Measurements from ENCODE around the gene TMEM163.
"Not testable (repeated sequence)": the region's sequence is repeated elsewhere in the genome, so short reads cannot be mapped to it uniquely, and the experiment has no call there.

Gene TMEM163

DNA sequence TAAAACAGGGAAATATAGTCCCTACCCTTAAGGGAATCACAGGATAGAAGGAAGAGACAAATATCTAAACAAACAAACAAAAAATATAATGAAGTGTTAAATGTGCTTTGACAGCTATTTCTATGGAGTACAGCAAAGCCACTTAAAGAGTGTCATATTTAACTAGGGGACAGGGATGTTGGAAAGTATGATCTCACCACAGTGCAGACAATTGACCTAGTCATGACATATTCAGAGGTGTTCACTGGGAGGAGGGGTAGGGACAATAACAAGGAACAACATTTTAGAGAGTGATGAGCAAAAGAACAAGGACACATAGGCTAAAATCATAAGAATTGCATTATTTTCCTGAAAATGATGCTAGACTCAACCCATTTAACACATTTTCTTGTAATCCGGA is 107.5 kb downstream of the TMEM163 start:
- TF ChIP-seq POLR2A (IDR thresholded peaks at IDR 0.05; ENCODE audit: low read depth, low read length) = no peak
- FAIRE-seq (no peak), DNase-seq (ENCODE audit: insufficient read length, low spot score) (no peak)

DNA sequence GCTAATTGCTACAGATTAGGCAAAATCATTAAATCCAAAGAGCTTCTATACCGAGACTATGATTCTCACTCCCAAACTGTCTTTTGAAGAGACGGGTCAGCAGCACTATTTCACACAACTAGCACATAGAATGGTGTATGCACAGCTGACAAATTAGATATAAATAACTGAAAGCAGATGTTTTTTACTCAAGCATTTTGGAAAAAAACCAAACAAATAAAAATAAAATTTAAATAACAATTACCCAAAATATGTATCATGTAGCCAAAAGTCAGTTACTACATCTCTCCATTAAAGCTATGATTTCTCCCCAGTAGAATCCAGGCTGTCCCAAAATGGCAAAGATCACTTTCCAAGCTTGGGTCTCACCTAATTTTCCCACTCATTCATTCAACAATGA is 107.9 kb downstream of the TMEM163 start:
- no peak for TF ChIP-seq POLR2A (IDR thresholded peaks at IDR 0.05; ENCODE audit: low read depth, low read length)
- FAIRE-seq = no peak
- no peak for DNase-seq (ENCODE audit: insufficient read length, low spot score)

DNA sequence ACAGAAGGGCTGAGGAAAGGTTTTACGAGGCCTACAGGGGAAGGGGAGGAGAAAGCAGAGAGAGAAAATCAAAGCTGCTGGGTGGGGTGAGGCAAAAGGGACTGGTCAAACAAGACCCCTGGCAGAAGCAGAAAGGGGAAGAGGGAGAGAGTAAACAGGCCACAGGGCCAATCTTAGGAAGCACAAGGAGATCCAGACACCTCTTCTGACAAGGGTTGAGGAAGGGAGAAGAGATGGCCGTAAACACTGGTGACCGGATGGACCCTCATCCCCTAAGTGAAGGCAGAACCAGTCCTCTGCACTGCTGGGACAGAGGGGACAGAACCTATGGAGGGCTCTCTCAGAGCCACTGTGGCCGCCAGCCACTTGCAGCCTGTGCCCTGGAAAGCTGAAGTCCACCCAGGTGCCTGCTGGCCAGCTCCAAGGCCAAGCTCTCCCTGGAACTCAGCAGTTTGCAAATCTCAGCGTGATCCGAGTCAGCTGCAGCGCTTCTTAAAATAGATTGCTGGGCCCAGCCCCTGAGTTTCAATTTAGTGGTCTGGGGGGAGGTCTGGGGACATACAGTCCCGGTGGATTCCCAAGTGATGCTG is 108.8 kb downstream of the TMEM163 start:
- FAIRE-seq = no peak
- DNase-seq (ENCODE audit: insufficient read length, low spot score) = no peak

DNA sequence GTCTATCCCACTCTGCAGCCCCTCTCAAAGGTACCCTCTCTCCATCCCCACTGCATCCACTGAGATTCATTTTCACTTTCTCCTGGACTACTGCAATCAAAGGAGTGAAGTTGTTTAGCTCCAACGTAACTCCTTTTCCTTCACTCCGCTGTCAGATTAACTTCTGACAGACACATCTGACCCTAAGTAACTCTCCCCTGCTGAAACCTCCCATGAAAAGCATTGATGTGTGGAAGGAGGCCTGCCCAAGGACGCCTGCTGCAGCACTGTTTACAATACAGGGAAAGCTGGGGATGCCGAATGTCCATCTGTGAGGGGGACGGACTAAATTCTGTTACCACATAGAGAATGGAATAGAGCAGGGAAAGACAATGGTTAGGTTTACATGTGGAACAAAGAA is 114.8 kb downstream of the TMEM163 start:
- FAIRE-seq = no peak
- no peak for DNase-seq (ENCODE audit: insufficient read length, low spot score)
- no peak for TF ChIP-seq POLR2A (IDR thresholded peaks at IDR 0.05; ENCODE audit: low read depth, low read length)

More for the DNA sequence above, 108.8 kb downstream of the TMEM163 start:
- TF ChIP-seq POLR2A (IDR thresholded peaks at IDR 0.05; ENCODE audit: low read depth, low read length) = no peak

DNA sequence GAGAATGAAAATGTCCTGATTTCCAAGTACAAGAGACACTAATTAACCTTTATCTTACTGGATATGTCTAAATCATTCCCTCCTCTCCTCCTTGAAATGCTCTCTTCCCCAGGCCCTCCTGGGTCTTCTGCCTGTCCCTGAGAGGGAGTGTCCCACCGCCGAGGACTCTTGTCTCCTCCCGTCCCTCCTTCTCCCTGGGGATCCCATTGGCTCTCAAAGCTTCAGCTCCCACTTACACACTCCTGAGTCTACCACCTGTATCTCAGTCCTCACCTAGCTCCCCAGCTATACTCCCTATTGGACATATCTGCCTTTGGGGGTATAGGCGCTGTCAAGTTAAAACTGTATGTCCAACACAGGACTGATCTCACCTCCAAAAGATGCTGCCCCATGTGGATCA is 116.1 kb downstream of the TMEM163 start:
- DNase-seq (ENCODE audit: insufficient read length, low spot score) (no peak), FAIRE-seq (no peak)
- no peak for TF ChIP-seq POLR2A (IDR thresholded peaks at IDR 0.05; ENCODE audit: low read depth, low read length)

DNA sequence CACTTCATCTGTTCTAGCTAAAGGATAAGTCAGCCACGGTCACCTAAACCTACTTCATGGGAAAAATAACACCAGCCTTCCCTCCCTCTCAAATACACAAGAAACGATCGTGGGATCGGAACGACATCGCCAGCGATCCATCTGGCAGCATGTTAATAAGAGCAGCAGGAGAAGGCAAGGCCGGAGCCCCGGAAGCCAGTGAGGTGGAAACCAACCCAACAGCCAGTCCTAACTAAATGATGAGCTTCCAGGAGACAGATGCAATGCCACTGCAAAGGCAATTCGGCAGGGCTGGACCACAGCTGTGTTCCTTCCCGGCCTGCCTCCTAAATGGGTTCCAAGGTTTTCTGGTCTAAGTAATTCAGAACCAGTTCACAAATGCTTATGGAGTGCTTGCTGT is 117.5 kb downstream of the TMEM163 start:
- TF ChIP-seq POLR2A (IDR thresholded peaks at IDR 0.05; ENCODE audit: low read depth, low read length) = no peak
- FAIRE-seq = no peak
- no peak for DNase-seq (ENCODE audit: insufficient read length, low spot score)

- no peak for TF ChIP-seq POLR2A (IDR thresholded peaks at IDR 0.05; ENCODE audit: low read depth, low read length)
- DNase-seq (ENCODE audit: insufficient read length, low spot score) = no peak
- no peak for FAIRE-seq
Observed at GRCh38 chr2:134600208-134600607, 118.6 kb downstream of the TMEM163 start.

DNA sequence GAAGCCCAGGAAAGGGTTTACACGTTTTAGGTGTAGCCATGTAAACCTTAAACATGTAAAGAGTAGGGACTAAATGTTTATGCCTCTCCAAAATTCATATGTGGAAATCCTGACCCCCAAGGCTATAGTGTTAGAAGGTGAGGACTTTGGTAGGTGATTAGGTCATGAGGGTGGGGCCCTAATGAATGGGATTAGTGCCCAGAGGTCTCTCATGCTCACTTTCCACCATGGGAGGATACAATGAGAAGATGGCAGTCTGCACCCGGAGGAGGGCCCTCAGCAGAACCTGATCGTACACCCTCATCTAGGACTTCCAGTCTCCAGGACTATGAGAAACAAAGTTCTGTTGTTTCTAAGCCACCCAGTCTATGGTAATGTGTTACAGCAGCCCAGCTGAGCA is 119.6 kb downstream of the TMEM163 start:
- no peak for TF ChIP-seq POLR2A (IDR thresholded peaks at IDR 0.05; ENCODE audit: low read depth, low read length)
- no peak for FAIRE-seq
- no peak for DNase-seq (ENCODE audit: insufficient read length, low spot score)

GRCh38 chr2:134594399-134594798 is 124.4 kb downstream of the TMEM163 start:
- FAIRE-seq = no peak
- DNase-seq (ENCODE audit: insufficient read length, low spot score) = no peak
- TF ChIP-seq POLR2A (IDR thresholded peaks at IDR 0.05; ENCODE audit: low read depth, low read length) = no peak

- FAIRE-seq = no peak
- no peak for DNase-seq (ENCODE audit: insufficient read length, low spot score)
Observed at GRCh38 chr2:134593519-134593918, 125.3 kb downstream of the TMEM163 start.

GRCh38 chr2:134592377-134592776 is 126.4 kb downstream of the TMEM163 start:
- TF ChIP-seq POLR2A (IDR thresholded peaks at IDR 0.05; ENCODE audit: low read depth, low read length) = no peak

More at GRCh38 chr2:134593519-134593918, 125.3 kb downstream of the TMEM163 start:
- no peak for TF ChIP-seq POLR2A (IDR thresholded peaks at IDR 0.05; ENCODE audit: low read depth, low read length)

DNA sequence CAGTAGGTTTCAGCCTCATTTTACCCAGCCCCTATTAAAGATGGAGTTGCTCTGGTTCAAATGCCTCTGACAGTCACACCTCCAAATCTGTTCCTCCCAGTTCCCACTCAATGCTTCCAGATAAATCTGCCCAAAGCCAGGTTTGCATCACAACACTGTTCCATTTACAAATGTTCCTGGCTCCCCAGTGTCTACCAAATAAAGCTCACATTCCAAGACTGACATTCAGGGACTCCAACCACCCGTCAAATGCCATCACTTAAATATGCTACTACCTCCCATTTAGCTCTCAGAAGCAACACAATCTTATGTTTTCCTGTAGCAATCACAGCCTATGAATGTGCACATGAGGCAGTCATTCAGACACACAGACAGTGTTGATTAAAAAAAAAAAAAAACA is 127.3 kb downstream of the TMEM163 start:
- no peak for FAIRE-seq
- no peak for TF ChIP-seq POLR2A (IDR thresholded peaks at IDR 0.05; ENCODE audit: low read depth, low read length)
- DNase-seq (ENCODE audit: insufficient read length, low spot score) = no peak

More at GRCh38 chr2:134592377-134592776, 126.4 kb downstream of the TMEM163 start:
- FAIRE-seq (no peak), DNase-seq (ENCODE audit: insufficient read length, low spot score) (no peak)

GRCh38 chr2:134590679-134591078 is 128.1 kb downstream of the TMEM163 start:
- DNase-seq (ENCODE audit: insufficient read length, low spot score) (no peak), FAIRE-seq (no peak)
- TF ChIP-seq POLR2A (IDR thresholded peaks at IDR 0.05; ENCODE audit: low read depth, low read length) = no peak

DNA sequence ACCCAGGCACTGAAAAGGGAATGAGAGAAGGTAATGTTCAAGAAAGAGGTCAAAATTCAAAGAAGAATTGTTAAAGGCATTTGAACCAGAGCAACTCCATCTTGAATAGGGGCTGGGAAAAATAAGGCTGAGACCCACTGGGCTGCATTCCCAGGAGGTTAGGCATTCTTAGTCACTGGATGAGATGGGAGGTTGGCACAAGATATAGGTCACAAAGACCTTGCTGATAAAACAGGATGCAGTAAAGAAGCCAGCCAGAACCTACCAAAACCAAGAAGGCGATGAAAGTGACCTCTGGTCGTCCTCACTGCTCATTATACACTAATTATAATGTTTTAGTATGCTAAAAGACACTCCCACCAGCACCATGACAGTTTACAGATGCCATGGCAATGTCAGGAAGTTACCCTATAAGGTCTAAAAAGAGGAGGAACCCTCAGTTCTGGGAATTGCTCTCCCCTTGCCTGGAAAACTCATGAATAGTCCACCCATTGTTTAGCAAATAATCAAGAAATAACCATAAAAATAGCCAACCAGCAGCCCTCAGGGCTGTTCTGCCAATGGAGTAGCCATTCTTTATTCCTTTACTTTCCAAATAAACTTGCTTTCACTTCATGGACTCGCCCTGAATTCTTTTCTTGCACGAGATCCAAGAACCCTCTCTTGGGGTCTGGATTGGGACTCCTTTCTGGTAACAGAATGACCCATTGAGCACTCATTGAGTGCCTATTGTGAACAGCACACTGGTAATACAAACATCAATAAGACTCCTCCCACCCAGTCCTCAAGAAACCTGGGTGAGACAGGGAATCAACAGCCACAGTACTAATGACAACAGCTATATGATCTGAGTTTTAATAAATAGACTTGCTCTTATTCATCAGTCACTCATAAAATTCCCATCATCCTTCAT is 129.4 kb downstream of the TMEM163 start:
- DNase-seq (ENCODE audit: insufficient read length, low spot score); FAIRE-seq: not testable (repeated sequence)

GRCh38 chr2:134588556-134588955 is 130.2 kb downstream of the TMEM163 start:
- TF ChIP-seq POLR2A (IDR thresholded peaks at IDR 0.05; ENCODE audit: low read depth, low read length) = no peak
- DNase-seq (ENCODE audit: insufficient read length, low spot score) = no peak
- FAIRE-seq = no peak
